Stimulated activated CD8-positive, alpha-beta memory T cell treated with anti-CD3 and anti-CD28 coated beads, Interleukin-7, amount 100 ng/mL, for 48 hours (primary cell): ENCODE measurements around the gene CD177.
"Not testable (repeated sequence)": the region's sequence is repeated elsewhere in the genome, so short reads cannot be mapped to it uniquely, and the experiment has no call there.

Source experiments
- DNase-seq, 2 donors: peaks; one replicate each; pipeline ENCODE4 v3.0.0-alpha.2; 2020; ENCODE audit warnings: low read depth in 1 of 2; ENCODE audit errors: extremely low read depth in 1 of 2

Gene CD177

DNA sequence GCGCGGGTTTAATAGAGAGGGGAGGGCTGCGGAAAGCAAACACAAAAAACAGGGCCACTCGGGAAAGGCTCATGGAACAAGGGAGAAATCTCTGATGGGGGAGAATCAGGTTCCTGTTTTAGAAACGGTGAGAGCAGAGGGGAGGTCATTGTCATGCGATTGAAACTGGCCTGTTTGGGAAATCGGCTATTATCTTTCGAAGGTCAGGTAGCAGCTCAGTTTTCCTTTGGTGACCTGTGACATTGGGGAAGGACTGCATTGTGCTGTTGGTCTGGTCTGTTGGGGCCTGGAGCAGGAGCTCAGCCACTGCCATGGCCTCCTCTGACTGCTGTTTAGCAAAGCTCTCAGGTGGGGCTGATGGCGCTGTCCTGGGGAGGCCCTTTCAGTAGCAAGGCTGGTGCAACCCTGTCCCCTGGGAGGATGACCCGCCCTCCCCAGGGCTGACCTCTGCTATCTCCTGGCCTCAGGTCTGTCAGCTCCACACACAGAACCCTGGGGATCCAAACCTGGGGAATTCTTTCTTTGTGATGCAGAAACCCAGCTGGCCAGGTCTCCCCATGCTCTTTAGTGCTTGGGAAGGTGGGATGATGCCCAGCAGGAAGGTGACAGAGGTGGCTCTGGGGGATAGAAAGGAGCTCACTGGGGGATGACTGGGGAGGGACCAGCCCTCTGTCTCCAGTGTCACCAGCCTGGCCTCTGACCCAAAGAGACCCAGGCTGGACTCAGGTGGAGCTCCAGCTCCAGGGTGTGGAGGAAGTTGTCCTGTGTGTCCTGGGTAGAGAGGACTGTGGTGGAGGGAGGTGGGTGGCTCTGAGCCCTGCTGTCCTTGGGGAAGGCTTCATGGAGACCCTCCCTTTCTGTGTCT is 21.2 kb upstream of the CD177 start:
- no peak for DNase-seq

DNA sequence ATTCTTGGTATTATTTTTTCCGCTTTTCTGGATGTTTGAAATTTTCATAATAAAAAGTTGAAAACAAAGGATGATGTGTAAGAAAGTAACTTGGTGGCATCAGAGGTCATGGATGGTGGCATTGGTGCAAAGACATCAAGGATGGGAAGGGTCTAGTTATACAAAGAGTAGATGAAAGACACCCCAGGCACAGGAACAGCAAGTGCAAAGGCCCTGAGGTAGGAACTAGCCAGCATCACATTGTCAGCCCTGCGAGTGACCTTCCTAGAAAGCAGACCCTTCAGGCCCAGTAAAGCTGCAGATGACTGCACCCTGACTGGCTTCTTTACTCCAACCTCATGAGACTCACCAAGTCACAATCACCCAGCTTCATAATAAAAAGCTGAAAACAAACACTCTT is 17.0 kb upstream of the CD177 start:
- DNase-seq = not testable (repeated sequence)

DNA sequence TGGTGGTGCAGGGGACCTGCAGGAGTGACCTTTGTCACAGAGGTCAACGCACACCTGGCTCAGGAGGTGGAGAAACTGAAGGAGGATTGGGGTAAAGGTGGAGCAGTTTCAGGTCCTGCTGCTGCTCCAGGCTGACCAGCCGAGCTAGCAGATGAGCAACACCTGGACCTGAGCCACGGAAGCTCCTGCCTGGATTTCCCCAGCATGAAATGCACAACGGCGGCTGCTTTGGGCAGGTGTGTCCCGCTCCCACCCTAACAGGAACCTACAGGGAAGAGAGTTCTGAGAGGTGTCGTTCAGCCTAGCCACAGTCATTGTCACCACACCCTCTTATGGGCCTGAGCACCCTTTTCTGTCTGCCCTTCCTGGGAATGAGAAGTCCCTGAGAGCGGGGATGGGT is 15.7 kb upstream of the CD177 start:
- no peak for DNase-seq

DNA sequence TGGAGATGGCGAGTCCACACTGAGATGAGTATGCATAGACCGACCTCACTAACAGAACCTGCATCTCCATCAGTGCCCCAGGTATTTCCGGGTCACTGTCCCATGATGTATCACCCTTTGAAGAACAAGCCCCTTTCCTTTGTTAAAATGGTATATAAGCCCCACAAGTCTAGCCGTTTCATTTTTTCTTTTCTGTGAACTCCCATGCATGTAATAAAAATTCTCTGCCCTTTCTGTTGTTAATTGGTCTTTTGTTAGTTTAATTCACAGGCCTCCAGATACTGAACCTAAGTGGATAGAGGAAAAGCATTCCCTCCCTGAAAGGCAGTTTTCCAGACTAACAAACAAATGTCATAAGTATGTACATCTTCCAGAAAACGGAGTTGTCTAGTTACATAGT is 15.0 kb upstream of the CD177 start:
- no peak for DNase-seq

DNA sequence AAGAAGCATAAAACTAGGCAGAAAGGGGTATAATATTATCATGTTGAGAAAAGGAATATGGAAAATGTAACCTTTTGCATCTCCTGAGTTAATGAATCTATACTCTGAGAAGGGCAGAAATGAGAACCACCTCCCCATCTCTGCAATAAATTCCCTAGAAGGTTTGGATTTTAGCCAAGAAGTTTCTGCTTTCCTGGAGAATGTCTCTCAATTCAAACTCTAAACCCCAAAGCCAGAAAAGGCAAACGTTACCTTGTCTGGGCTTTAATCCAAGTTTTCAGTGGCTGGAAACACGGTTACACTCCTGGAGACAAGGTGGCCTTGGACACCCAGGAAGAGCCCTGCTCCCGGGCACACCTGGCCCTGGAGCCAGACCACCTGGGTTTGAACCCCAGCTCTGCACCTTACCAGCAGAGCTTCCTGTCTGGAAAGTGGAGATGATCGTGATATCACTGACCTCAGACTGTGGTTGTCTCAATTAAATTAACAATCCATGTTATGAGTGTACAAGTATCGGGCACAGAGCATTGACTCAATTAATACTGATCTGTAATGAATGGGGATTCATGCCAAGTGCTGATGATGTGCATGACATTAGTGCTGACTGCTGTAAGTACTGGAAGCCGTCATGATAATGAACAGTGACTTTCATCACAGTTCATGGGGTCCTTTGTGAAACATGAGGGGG is 14.1 kb upstream of the CD177 start:
- DNase-seq = not testable (repeated sequence)

DNA sequence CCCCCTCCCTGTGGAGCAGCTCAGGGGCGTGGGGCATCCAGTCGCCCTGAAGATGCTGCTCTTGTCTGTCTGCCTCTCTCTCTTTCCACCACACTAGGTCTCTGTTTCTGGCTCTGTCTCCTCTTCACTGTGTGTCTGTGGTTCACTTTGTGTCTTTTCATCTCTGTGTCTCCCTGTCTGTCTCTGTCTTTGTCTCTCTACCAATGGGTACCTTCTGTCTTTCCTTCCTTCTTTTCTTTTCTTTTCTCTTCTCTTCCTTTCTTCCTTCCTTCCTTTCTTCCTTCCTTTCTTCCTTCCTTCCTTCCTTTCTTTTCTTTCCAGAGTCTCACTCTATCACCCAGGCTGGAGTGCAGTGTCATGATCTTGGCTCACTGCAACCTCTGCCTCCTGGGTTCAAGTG is 13.4 kb upstream of the CD177 start:
- DNase-seq = not testable (repeated sequence)

DNA sequence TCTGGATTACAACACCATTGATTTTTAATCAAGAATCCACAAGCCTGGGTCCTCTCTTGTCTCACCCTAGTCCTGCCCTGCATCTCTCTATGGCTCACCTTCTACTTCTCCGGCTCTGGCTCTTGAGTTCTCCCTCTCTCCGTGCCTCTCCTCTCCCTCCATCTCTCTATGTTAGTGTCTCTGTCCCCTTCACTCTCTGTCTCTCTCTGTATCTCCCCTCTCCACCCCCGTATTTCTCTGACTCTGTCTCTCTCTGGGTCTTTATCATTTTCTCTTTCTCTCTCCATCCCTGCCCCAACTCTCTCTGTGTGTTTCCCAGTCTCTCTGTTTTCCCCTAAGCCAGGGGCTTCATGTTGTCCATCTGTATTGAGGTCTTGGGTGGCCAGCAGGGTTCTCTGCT is 12.4 kb upstream of the CD177 start:
- not testable (repeated sequence) for DNase-seq

DNA sequence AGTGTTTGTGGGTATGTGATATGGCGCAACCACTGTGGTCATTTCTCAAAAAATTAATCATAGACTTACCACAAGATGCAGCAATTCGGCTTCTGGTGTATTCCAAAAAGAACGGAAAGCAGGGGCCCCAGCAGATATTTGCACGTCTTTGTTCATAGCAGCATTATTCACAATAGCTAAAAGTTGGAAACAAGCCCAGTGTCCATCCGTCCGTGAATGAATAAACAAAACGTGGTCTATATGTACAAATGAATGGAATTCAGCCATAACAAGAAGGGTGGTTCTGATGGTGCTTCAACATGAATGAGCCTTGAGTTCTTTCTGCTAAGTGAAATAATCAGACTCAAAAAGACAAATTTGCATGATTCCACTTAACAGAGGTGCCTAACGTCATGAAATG is 11.4 kb upstream of the CD177 start:
- DNase-seq = not testable (repeated sequence)

DNA sequence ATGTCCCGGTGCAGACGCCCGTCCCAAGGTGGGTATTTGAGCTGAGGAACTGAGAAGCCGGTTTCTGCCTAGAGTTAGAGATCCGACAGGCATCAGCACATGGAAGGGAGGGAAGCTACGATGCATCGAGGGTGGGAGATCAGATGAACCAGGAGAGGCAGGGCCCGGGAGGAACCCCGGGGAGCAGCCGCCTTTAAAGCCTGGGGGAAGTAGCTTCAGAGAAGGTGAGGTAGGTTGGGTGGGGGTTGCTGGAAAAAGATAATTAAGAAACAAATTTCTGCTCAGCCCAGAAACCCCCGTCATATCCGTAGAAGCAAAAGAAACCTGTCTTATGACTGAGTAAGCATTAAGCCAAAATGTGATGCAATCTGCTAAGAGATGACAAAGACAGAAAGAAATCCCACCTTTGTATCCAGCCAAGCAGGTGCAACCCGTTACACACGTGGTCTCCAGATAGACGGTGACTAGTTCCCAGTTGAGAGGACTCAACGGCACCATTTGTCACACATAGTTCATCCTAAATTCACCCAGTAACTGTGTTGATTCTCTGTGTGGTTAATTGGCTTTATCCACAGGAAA is 9.1 kb upstream of the CD177 start:
- not testable (repeated sequence) for DNase-seq

DNA sequence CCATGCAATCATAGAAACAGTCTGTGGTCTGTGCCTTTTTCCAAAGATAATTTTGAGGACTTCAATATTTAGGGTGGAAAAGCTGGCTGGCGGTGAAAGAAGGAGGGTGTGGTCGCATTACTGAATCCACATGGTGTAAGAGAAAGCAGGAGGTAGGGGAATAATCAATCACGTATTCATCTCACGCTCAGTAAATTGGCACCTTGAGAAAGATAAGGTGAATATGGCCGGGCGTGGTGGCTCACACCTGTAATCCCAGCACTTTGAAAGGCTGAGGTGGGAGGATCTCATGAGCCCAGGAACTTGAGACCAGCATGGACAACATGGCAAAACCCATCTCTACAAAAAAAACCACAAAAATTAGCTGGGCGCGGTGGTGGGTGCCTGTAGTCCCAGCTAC is 3.7 kb upstream of the CD177 start:
- DNase-seq = not testable (repeated sequence)

DNA sequence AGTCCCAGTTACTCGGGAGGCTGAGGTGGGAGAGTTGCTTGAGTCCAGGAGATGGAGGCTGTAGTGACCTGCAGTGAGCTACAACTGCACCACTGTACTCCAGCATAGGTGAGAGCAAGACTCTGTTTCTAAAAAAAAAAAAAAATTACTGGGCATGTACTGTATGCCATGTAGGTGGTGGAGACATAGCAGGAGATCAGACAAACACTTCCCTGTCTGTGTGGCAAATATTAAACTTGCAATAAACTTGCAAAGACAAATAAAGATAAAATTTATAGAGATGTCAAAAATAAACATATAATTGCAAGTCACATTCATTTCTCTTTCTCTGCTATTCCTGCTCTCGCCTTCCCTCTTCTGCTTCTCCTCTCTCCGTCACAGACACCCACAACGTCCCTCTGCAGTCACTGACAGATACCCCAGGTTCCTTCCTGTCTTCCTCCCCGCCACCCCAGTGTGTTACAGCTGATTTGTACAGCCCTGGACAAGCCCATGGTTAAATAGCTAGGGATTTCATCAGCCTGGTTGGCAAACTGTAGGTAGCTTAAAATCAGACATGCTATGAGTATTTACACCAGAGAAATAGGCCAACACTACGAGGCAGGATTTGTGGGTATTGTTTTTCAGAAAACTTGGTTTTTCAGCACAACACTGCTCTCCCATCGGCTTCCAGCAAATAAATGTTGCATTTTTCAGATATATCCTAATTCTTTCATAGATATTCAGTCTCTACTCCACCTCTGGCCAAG is 1.3 kb upstream of the CD177 start:
- DNase-seq = no peak

DNA sequence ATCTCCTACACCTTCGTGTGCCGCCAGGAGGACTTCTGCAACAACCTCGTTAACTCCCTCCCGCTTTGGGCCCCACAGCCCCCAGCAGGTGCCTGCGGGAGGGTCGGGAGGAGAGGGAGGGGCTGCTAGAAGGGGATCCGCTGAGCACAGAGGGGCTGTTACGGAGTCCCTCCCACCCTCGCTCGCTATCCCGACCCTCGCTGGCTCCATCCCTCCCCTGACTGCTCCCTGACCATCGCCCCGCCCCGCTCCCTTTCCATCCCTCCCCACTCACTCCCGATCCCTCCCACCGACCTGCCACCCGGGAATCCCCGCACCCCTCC is 780 bp downstream of the CD177 start:
- DNase-seq = no peak

DNA sequence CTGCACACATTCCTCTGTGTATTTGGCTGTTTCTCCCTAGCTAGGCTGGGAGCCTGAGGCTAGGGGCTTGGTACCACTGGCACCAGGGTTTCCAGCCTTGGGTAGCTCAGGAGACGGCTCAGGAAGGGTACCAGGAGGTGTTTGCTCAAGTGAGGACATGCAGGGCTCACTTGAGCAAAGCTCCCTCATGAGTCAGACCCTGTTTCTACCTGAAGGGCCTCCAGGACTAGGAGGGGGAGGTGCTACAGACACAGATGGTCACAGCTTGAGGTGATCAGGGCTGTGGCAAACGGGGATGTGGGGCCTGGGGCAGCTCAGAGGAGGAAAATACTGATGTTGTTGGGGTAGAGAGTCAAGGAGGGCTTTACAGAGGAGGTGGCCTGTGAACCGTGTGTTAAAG is 3.3 kb downstream of the CD177 start:
- DNase-seq = not testable (repeated sequence)

DNA sequence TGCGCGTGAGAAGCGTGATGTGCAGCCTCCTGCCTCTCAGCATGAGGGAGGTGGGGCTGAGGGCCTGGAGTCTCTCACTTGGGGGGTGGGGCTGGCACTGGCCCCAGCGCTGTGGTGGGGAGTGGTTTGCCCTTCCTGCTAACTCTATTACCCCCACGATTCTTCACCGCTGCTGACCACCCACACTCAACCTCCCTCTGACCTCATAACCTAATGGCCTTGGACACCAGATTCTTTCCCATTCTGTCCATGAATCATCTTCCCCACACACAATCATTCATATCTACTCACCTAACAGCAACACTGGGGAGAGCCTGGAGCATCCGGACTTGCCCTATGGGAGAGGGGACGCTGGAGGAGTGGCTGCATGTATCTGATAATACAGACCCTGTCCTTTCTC is 8.7 kb downstream of the CD177 start:
- DNase-seq = no peak

DNA sequence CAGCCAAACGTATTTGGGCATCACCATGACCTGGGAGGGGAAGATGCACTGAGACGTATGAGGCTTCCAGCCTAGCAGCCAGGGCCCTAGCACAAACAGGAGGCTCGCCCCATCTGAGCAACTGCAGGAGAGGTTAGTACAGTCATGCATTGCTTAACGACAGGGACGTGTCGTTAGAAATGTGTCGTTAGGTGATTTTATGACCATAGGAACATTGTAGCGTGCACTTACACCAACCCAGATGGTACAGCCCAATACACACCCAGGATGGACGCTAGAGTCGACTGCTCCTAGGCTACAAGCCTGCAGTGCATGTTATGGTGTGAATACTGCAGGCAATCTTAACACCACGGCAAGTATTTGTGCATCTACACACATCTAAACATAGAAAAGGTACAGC is 9.3 kb downstream of the CD177 start:
- DNase-seq = no peak

DNA sequence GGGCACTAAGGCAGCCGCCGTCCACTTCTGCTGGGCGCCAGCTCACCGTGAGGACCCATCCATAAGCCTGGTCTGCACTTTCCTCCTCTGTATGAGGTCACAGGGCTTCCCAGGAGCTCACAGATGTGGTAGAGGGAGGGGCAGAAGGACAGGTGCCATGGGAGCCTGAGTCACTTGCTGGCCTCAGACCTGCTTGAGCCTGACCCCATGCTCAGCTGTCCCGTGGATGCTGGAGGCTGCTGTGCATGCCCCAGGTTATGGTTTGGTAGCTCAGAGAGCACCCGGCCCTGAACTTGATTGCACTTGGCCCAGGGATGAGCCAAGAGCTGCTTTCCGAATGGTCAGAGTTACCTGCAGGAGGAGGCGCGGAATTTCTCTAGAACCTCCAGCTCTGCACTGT is 12.2 kb downstream of the CD177 start:
- DNase-seq = not testable (repeated sequence)

DNA sequence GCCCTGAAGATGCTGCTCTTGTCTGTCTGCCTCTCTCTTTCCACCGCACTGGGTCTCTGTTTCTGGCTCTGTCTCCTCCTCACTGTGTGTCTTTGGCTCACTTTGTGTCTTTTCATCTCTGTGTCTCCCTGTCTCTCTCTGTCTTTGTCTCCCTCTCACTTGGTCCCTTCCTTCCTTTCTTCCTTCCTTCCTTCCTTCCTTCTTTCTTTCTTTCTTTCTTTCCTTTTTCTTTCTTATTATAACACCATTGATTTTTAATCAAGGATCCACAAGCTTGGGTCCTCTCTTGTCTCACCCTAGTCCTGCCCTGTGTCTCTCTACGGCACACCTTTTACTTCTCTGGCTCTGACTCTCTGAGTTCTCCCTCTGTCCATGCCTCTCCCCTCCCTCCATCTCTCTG is 14.3 kb downstream of the CD177 start:
- DNase-seq = no peak

DNA sequence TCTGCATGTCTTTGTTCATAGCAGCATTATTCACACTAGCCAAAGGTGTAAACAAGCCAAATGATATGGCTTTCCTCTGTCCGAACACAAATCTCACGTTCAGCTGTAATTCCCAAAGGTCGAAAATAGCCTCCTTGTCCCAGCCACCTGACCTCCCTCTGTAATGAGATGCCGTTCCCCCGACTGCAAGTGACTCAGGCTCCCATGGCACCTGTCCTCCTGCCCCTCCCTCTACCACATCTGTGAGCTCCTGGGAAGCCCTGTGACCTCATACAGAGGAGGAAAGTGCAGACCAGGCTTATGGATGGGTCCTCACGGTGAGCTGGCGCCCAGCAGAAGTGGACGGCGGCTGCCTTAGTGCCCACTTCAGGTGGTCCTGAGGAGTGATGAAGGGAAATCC is 15.4 kb downstream of the CD177 start:
- not testable (repeated sequence) for DNase-seq

DNA sequence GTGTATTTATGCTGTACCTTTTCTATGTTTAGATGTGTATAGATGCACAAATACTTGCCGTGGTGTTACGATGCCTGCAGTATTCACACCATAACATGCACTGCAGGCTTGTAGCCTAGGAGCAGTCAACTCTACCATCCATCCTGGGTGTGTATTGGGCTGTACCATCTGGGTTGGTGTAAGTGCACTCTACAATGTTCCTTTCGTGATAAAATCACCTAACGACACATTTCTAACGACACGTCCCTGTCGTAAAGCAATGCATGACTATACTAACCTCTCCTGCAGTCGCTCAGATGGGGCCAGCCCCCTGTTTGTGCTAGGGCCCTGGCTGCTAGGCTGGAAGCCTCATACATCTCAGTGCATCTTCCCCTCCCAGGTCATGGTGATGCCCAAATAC is 18.4 kb downstream of the CD177 start:
- no peak for DNase-seq

DNA sequence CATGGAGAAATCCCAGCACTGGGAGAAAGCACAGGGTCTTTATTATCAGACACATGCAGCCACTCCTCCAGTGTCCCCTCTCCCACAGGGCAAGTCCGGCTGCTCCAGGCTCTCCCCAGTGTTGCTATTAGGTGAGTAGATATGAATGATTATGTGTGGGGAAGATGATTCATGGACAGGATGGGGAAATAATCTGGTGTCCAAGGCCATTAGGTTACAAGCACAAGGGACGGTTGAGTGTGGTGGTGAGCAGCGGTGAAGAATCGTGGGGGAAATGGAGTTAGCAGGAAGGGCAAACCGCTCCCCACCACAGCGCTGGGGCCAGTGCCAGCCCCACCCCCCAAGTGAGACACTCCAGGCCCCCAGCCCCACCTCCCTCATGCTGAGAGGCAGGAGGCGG is 19.0 kb downstream of the CD177 start:
- no peak for DNase-seq

DNA sequence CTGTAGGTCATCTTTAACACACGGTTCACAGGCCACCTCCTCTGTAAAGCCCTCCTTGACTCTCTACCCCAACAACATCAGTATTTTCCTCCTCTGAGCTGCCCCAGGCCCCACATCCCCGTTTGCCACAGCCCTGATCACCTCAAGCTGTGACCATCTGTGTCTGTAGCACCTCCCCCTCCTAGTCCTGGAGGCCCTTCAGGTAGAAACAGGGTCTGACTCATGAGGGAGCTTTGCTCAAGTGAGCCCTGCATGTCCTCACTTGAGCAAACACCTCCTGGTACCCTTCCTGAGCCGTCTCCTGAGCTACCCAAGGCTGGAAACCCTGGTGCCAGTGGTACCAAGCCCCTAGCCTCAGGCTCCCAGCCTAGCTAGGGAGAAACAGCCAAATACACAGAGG is 24.1 kb downstream of the CD177 start:
- DNase-seq = not testable (repeated sequence)
